ENCODE measurements around the gene PDGFB. TPM values are rescaled to one million over a fixed set of nuclear protein-coding genes. Genes with fewer than 3 reads are reported as not detected.
A peak's percentile ranks its signal among the peaks of the same experiment; 100 is the strongest.
"Not testable (repeated sequence)": the region's sequence is repeated elsewhere in the genome, so short reads cannot be mapped to it uniquely, and the experiment has no call there.

Gene PDGFB
- total and polyA plus RNA-seq, 9 donors, result 9.7 to 22.3 (median 19.0) TPM

DNA sequence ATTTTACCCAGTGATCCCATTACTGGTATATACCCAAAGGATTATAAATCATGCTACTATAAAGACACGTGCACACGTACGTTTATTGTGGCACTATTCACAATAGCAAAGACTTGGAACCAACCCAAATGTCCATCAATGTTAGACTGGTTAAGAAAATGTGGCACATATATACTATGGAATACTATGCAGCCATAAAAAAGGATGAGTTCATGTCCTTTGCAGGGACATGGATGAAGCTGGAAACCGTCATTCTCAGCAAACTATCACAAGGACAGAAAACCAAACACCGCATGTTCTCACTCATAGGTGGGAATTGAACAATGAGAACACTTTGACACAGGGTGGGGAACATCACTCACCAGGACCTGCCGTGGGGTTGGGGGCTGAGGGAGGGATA is 26.4 kb downstream of the PDGFB start:
- not testable (repeated sequence) for H3K27ac ChIP-seq (ENCODE audit: low read length); H3K4me1 ChIP-seq (ENCODE audit: control insufficient read depth, insufficient read depth, low read length); H3K4me3 ChIP-seq (ENCODE audit: low read length); H3K36me3 ChIP-seq (ENCODE audit: control insufficient read depth, insufficient read depth, low read length); H3K27me3 ChIP-seq (ENCODE audit: control insufficient read depth, insufficient read depth, low read length); DNase-seq; H3K9me3 ChIP-seq (replicated peaks; ENCODE audit: control insufficient read depth, low read depth, low read length)
- WGBS (ENCODE audit: insufficient coverage), result no CpG with 5 or more reads among the region's 6 CpGs

DNA sequence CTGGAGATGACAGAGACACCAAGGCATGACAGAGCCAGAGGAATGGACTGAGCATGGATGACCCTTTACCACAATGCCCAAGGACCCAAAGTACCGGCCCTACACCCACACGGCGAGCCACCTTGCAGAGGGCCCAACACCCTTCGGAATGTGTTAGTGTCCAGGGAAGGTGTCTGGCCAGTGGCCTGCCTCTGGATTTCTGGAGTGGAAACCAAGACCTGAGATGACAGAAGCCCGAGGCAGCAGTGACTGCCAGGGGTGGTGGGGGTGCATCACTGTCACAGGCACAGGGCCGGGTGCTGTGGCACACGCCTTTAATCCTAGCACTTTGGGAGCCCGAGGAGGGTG is 28.7 kb downstream of the PDGFB start:
- 83% methylated on average over 7 of the region's 8 CpGs for WGBS (ENCODE audit: insufficient coverage)
- Histone ChIP-seq H3K9me3 (replicated peaks; ENCODE audit: control insufficient read depth, low read depth, low read length) (no peaks in the 10 kb centered on the region), H3K4me1 (ENCODE audit: control insufficient read depth, insufficient read depth, low read length) (no peaks in the 10 kb centered on the region), H3K36me3 (ENCODE audit: control insufficient read depth, insufficient read depth, low read length) (no peaks in the 10 kb centered on the region), H3K27me3 (ENCODE audit: control insufficient read depth, insufficient read depth, low read length) (no peaks in the 10 kb centered on the region), H3K27ac (ENCODE audit: low read length) (no peak overlapping the region), H3K4me3 (ENCODE audit: low read length) (no peak overlapping the region)
- DNase-seq, result no peak

GRCh38 chr22:39215426-39216142 is 29.2 kb downstream of the PDGFB start:
- H3K27ac ChIP-seq (ENCODE audit: low read length), result no peak overlapping the region
- H3K36me3 ChIP-seq (ENCODE audit: control insufficient read depth, insufficient read depth, low read length), result no peaks in the 10 kb centered on the region
- H3K4me1 ChIP-seq (ENCODE audit: control insufficient read depth, insufficient read depth, low read length), result no peaks in the 10 kb centered on the region
- DNase-seq, result no peak
- no peaks in the 10 kb centered on the region for H3K9me3 ChIP-seq (replicated peaks; ENCODE audit: control insufficient read depth, low read depth, low read length)
- WGBS (ENCODE audit: insufficient coverage), result 54% methylated on average over 7 of the region's 14 CpGs
- H3K4me3 ChIP-seq (ENCODE audit: low read length), result no peak overlapping the region
- no peaks in the 10 kb centered on the region for H3K27me3 ChIP-seq (ENCODE audit: control insufficient read depth, insufficient read depth, low read length)

- H3K27ac ChIP-seq (ENCODE audit: low read length), result no peak overlapping the region
- H3K36me3 ChIP-seq (ENCODE audit: control insufficient read depth, insufficient read depth, low read length), result no peaks in the 10 kb centered on the region
- no peaks in the 10 kb centered on the region for H3K9me3 ChIP-seq (replicated peaks; ENCODE audit: control insufficient read depth, low read depth, low read length)
- no peaks in the 10 kb centered on the region for H3K27me3 ChIP-seq (ENCODE audit: control insufficient read depth, insufficient read depth, low read length)
- no peak for DNase-seq
- H3K4me1 ChIP-seq (ENCODE audit: control insufficient read depth, insufficient read depth, low read length), result no peaks in the 10 kb centered on the region
- H3K4me3 ChIP-seq (ENCODE audit: low read length), result no peak overlapping the region
- 20% methylated on average over 2 of the region's 6 CpGs for WGBS (ENCODE audit: insufficient coverage)
Measured at GRCh38 chr22:39215070-39215396, 29.7 kb downstream of the PDGFB start.

GRCh38 chr22:39214383-39215069 is 30.3 kb downstream of the PDGFB start:
- H3K4me1 ChIP-seq (ENCODE audit: control insufficient read depth, insufficient read depth, low read length), result no peaks in the 10 kb centered on the region
- H3K36me3 ChIP-seq (ENCODE audit: control insufficient read depth, insufficient read depth, low read length), result no peaks in the 10 kb centered on the region
- WGBS (ENCODE audit: insufficient coverage), result 34% methylated on average over 5 of the region's 8 CpGs
- H3K9me3 ChIP-seq (replicated peaks; ENCODE audit: control insufficient read depth, low read depth, low read length), result no peaks in the 10 kb centered on the region
- no peak overlapping the region for H3K4me3 ChIP-seq (ENCODE audit: low read length)
- H3K27me3 ChIP-seq (ENCODE audit: control insufficient read depth, insufficient read depth, low read length), result no peaks in the 10 kb centered on the region
- H3K27ac ChIP-seq (ENCODE audit: low read length), result no peak overlapping the region
- DNase-seq, result no peak

DNA sequence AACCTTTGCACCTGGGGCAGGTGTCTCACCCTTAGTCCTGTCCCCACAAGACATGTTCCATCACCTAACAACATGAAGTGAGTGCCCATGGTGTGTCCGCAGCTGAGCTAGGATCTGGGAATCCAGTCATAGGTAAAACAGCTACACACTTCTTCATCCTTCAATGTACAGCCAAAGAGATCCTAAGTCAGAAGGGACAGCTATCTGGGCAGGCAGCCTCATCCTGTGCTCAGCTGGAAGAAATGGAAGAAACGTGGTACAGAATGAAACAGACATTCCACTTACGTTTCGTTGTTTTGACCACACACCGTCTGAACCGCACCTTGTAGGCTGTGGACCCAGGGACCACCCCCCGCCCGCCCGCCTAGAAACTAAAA is 30.8 kb downstream of the PDGFB start:
- no peaks in the 10 kb centered on the region for H3K9me3 ChIP-seq (replicated peaks; ENCODE audit: control insufficient read depth, low read depth, low read length)
- 30% methylated on average over 2 of the region's 9 CpGs for WGBS (ENCODE audit: insufficient coverage)
- H3K27me3 ChIP-seq (ENCODE audit: control insufficient read depth, insufficient read depth, low read length), result no peaks in the 10 kb centered on the region
- no peaks in the 10 kb centered on the region for H3K36me3 ChIP-seq (ENCODE audit: control insufficient read depth, insufficient read depth, low read length)
- H3K4me3 ChIP-seq (ENCODE audit: low read length), result no peak overlapping the region
- no peaks in the 10 kb centered on the region for H3K4me1 ChIP-seq (ENCODE audit: control insufficient read depth, insufficient read depth, low read length)
- DNase-seq, result no peak
- H3K27ac ChIP-seq (ENCODE audit: low read length), result no peak overlapping the region

GRCh38 chr22:39212721-39213376 is 31.9 kb downstream of the PDGFB start:
- WGBS (ENCODE audit: insufficient coverage), result 52% methylated on average over 7 of the region's 12 CpGs

GRCh38 chr22:39209756-39210155 is 35.0 kb downstream of the PDGFB start:
- H3K27me3 ChIP-seq (ENCODE audit: control insufficient read depth, insufficient read depth, low read length), result no peaks in the 10 kb centered on the region
- no peak overlapping the region for H3K4me3 ChIP-seq (ENCODE audit: low read length)
- H3K9me3 ChIP-seq (replicated peaks; ENCODE audit: control insufficient read depth, low read depth, low read length), result no peaks in the 10 kb centered on the region
- H3K27ac ChIP-seq (ENCODE audit: low read length), result no peak overlapping the region
- H3K4me1 ChIP-seq (ENCODE audit: control insufficient read depth, insufficient read depth, low read length), result peaks cover 33% of the 10 kb centered on the region
- 76% methylated on average over 8 of the region's 9 CpGs for WGBS (ENCODE audit: insufficient coverage)
- H3K36me3 ChIP-seq (ENCODE audit: control insufficient read depth, insufficient read depth, low read length), result no peaks in the 10 kb centered on the region
- no peak for DNase-seq

More at GRCh38 chr22:39212721-39213376, 31.9 kb downstream of the PDGFB start:
- Histone ChIP-seq H3K27me3 (ENCODE audit: control insufficient read depth, insufficient read depth, low read length) (no peaks in the 10 kb centered on the region), H3K4me1 (ENCODE audit: control insufficient read depth, insufficient read depth, low read length) (peaks cover 7% of the 10 kb centered on the region), H3K36me3 (ENCODE audit: control insufficient read depth, insufficient read depth, low read length) (no peaks in the 10 kb centered on the region), H3K4me3 (ENCODE audit: low read length) (no peak overlapping the region), H3K27ac (ENCODE audit: low read length) (no peak overlapping the region), H3K9me3 (replicated peaks; ENCODE audit: control insufficient read depth, low read depth, low read length) (no peaks in the 10 kb centered on the region)
- no peak for DNase-seq

- Histone ChIP-seq H3K4me3 (ENCODE audit: low read length) (no peak overlapping the region), H3K9me3 (replicated peaks; ENCODE audit: control insufficient read depth, low read depth, low read length) (no peaks in the 10 kb centered on the region), H3K36me3 (ENCODE audit: control insufficient read depth, insufficient read depth, low read length) (no peaks in the 10 kb centered on the region), H3K4me1 (ENCODE audit: control insufficient read depth, insufficient read depth, low read length) (peaks cover 36% of the 10 kb centered on the region), H3K27ac (ENCODE audit: low read length) (peak overlapping the region; percentile 77), H3K27me3 (ENCODE audit: control insufficient read depth, insufficient read depth, low read length) (no peaks in the 10 kb centered on the region)
- WGBS (ENCODE audit: insufficient coverage), result 64% methylated on average over 6 of the region's 11 CpGs
- no peak for DNase-seq
Measured at GRCh38 chr22:39208013-39208680, 36.6 kb downstream of the PDGFB start.

Data from muscle of leg (tissue), 11 donors.